IPS-18c (cell line): ENCODE data around the gene TMEM167A.
A peak's percentile ranks its signal among the peaks of the same experiment; 100 is the strongest.
"Not testable (repeated sequence)": the region's sequence is repeated elsewhere in the genome, so short reads cannot be mapped to it uniquely, and the experiment has no call there.

Experiments
- H3K4me3 ChIP-seq: 2 replicates; pipeline ENCODE4 v1.7.0; 2013; ENCODE audit warnings: low read depth, mild to moderate bottlenecking, low read length, moderate library complexity; ENCODE audit not compliant: insufficient read depth
- H3K9me3 ChIP-seq: one replicate; pipeline ENCODE4 v1.6.1; 2013; ENCODE audit warnings: mild to moderate bottlenecking, low read length, moderate library complexity; ENCODE audit not compliant: control insufficient read depth, insufficient read depth

TMEM167A gene

GRCh38 chr5:83095957-83096539, 18.9 kb upstream of the TMEM167A start:
- H3K9me3 ChIP-seq, result no peaks in the 10 kb centered on the region
- no peak overlapping the region for H3K4me3 ChIP-seq

GRCh38 chr5:83095163-83095956, 18.2 kb upstream of the TMEM167A start:
- Histone ChIP-seq H3K9me3 (no peaks in the 10 kb centered on the region), H3K4me3 (no peak overlapping the region)

DNA sequence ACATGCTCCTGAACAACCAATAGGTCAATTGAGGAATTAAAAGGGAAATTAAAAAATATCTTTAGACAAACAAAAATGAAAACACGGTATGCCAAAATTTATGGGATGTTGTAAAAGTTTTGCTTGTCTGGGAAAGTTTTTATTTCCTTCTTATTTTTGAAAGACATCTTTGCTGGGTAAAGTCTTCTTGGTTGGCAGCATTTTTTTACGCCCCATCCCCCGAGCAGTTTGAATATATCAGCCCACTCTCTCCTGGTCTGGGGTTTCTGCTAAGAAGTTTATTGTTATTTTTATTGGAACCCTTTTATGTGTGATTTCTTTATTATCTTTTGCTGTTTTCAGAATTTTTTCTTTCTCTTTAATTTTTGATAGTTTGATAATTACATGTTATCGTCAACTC, 16.5 kb upstream of the TMEM167A start:
- no peak overlapping the region for H3K4me3 ChIP-seq
- H3K9me3 ChIP-seq, result no peaks in the 10 kb centered on the region

DNA sequence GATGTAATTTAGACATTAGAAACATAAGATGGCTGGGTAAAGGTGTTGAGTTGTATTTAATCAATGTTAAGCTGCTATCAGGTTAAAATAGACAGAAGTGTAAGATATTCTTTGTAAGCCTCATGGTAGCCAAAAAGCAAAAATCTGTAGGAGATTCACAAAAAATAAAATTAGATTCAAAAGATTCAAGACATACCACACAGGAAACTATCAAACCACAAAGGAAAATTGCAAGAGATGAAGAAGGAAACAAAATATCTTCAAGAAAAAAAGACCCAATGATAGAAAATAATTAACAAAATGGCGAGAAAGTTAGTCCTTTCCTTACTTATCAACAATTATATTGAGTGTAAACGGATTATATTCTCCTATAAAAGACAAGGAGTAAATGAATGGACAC, 15.4 kb upstream of the TMEM167A start:
- no peak overlapping the region for H3K4me3 ChIP-seq
- no peaks in the 10 kb centered on the region for H3K9me3 ChIP-seq

DNA sequence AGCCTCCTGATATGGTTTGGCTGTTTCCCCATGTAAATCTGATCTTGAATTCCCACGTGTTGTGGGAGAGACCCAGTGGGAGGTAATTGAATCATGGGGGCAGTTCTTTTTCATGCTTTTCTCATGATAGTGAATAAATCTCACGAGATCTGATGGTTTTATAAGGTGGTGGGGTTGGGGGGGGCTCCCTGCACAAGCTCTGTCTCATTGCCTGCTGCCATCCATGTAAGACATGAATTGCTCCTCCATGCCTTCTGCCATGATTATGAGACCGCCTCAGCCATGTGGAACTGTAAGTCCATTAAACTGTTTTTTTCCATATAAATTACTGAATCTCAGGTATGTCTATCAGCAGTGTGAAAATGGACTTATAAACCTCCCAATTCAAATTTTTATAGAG, 13.0 kb upstream of the TMEM167A start:
- Histone ChIP-seq H3K4me3 (no peak overlapping the region), H3K9me3 (no peaks in the 10 kb centered on the region)

- Histone ChIP-seq H3K4me3 (no peak overlapping the region), H3K9me3 (no peaks in the 10 kb centered on the region)
Measured at GRCh38 chr5:83085106-83085505, 7.9 kb upstream of the TMEM167A start.

DNA sequence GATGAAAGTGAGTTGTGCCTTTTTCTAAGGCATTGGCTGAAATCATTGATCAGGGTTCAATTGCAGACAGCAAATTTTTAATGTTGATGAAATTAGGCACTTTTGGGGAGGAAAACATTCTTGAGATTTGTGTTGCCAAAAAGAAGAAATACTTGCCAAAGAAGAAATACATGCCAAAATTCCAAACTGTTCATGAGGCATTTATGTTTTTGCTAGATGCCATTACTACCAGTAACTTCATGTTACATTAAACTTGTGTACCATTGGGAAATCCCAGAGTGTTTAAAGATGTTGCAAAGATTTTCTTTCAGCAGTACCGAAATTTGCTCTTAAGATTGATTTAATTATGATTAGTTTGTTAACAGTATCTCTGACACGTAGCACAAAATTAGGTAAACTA, 7.1 kb upstream of the TMEM167A start:
- no peaks in the 10 kb centered on the region for H3K9me3 ChIP-seq
- no peak overlapping the region for H3K4me3 ChIP-seq

- H3K9me3 ChIP-seq, result no peaks in the 10 kb centered on the region
- H3K4me3 ChIP-seq, result no peak overlapping the region
Measured at GRCh38 chr5:83082750-83083149, 5.6 kb upstream of the TMEM167A start.

DNA sequence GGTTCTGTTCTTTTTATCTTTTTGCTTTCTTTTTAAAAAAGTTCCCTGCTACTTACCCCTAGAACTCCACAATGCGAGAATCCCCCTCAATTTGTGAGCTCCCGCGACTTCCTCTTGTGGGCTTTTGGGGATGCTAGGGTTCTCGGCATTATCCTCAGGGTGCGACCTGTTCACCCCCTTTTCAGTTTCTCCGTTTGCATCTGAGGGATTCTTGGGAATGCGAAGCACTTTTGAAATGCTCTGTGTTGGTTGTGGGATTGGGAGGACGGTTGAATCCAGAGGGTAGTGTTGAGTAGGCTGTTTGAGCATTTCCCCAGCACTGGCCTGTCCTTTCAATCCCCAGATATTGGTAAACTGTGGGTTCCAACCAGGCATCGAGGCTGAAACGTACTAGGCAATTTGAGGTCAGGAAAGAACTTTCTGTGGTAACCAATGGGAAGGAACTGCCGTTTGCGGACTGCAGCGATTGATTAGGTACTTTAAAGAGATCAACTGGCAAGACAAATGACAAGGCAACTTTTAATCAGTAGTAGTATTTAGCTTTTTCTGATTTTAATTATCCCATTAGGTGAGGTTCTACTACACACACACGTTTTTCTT, 568 bp upstream of the TMEM167A start:
- Histone ChIP-seq H3K9me3 (no peaks in the 10 kb centered on the region), H3K4me3 (peak overlapping the region; percentile 56)

GRCh38 chr5:83072966-83073365, 4.2 kb downstream of the TMEM167A start:
- no peak overlapping the region for H3K4me3 ChIP-seq
- no peaks in the 10 kb centered on the region for H3K9me3 ChIP-seq

DNA sequence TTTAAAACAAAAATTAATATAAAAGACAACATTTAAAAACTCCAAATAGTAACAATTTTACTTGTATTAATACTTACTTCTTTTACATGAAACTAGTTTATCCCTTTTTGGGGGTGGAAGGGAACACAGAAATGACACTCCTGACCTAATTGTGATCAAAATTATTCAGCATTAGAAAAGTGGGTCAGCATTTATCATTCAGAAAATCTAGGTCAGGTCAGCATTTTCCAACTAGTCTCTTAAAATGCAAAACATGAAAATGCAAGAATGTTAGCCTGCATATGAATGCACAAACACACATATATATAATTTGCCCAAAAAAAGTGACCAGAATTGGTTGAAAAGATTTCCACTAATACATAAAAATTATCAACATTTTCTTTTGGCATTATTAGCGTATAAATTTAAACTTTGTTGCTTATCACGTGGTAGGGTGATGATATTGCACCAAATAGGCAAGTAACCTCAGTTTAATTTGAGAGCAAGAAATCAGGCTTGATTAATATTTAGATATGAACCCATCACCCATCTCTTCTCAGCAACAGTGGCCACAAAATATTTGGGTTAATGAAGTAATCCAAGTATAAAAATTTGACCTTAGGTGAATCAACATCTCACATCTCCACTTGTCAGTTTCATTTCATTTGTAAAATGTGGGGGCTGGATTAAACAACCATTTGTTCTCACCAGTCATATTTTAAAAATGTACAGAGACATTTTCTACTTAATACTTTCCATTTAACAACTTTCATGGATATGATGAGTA, 5.7 kb downstream of the TMEM167A start:
- no peak overlapping the region for H3K4me3 ChIP-seq
- no peaks in the 10 kb centered on the region for H3K9me3 ChIP-seq

GRCh38 chr5:83069096-83069799, 7.9 kb downstream of the TMEM167A start:
- Histone ChIP-seq H3K9me3 (no peaks in the 10 kb centered on the region), H3K4me3 (no peak overlapping the region)

DNA sequence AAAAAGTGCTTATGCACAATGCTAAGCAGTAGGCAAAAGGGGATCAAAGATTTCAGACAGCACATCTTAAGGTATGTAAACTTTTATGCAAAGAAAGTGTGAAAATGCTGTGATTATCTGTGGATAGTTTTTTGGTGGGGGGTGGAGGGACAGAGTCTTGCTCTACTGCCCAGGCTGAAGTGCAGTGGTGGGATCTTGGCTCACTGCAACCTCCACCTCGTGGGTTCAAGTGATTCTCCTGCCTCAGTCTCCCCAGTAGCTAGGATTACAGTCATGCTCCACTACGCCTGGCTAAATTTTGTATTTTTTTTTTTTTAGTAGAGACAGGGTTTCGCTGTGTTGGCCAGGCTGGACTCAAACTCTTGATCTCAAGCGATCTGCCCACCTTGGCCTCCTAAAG, 9.8 kb downstream of the TMEM167A start:
- not testable (repeated sequence) for H3K4me3 ChIP-seq, H3K9me3 ChIP-seq

DNA sequence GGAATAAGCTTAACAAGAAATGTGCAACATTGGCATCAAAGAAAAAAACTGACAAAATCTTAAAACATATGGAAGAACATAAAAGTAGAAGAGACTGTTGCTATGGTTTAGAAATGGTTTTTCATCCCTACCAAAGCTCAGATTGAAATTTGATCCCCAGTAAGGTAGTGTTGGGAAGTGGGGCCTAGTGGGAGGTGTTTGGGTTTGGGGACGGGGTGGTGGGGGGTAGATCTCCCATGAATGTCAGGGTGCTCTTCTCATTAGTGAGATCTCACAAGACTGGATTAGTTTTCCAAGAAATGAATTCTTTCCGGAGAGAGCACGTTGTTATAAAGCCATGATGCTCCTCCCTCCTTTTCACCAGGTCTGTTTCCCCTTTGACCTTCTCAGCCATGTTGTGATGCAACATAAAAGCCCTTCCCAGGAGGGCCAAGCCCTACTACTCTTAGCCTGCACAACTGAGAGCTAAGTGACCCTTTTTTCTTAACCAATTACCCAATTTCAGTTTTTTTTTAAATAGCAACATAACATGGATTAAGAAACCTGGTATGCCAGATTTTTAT, 10.6 kb downstream of the TMEM167A start:
- H3K4me3 ChIP-seq, result no peak overlapping the region
- H3K9me3 ChIP-seq, result no peaks in the 10 kb centered on the region

DNA sequence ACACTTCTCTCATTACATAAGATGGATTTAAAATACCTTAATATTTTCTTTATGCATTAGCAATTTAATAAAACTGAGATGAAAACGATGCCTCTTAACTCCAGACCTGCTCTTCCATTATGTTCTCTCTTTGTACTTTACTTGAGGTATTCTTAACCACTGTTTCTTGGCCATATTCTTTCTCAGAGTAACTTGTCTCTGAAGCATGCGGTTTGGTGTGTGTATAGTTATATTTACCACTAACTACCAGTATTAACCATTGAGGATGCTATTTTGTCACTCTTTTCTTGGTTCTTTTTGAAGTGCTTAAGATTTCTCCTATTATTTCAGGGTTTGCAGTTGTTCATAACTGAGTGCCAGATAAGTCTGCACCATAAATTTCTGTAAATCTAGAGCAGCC, 17.9 kb downstream of the TMEM167A start:
- no peaks in the 10 kb centered on the region for H3K9me3 ChIP-seq
- no peak overlapping the region for H3K4me3 ChIP-seq

DNA sequence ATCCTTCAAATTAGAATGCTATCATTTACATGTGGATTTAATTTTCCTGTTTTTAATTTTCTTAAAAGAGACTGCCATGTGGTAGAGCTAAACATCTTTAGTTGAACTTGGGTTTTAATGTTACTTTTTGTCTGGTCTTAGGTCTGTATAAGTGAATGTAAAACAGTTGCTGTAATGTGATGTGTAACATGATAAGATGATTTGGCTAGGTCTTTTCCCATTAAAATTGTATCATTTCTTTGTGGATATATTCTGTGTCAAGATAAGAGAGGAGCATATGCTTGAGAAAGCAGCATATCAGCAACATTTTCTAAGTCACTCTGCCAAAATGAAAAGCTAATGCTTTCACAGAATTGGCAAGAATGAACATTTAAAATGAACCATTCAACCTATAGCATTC, 18.5 kb downstream of the TMEM167A start:
- Histone ChIP-seq H3K9me3 (no peaks in the 10 kb centered on the region), H3K4me3 (no peak overlapping the region)

DNA sequence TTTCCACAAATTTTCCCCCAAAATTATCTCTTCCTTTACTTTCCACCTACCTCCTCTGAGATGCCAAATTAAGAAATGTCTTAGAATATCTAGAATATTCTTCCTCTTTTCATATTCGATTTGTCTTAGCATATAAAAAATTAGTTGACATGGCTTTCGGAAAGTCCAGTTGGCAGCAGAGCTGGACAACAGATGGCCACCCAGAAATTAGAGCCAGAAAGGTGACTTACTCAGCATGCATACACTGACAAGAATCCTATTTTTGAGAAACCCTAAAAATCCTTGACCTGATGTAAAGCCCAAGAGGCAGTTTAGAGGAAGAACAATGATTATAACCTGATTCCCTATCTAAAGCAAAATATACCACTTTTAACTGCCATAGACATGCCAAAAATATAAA, 22.0 kb downstream of the TMEM167A start:
- no peak overlapping the region for H3K4me3 ChIP-seq
- H3K9me3 ChIP-seq, result no peaks in the 10 kb centered on the region
